PC-9 (cell line): ENCODE results near the gene AFAP1L2. TPM values are rescaled to one million over a fixed set of nuclear protein-coding genes. Genes with fewer than 3 reads are reported as not detected.

Experiments
- BruUV-seq: library from RNA; stranded (reverse); fragments of 400-500 nt; replicated peaks from 2 replicates; lab custom pipeline; 2021; lab: Mats Ljungman, UMichigan
- CTCF ChIA-PET: fragments of 300-600 bp; sonication (Branson Sonifier 250); formaldehyde crosslinking; loops from one replicate; lab custom pipeline; 2022; ENCODE audit warnings: antibody characterized with exemption; lab: Charles Lee
- POLR2A ChIA-PET: fragments of 300-600 bp; sonication (Branson Sonifier 250); formaldehyde crosslinking; loops from one replicate; lab custom pipeline; 2022; ENCODE audit warnings: antibody characterized with exemption; ENCODE audit not compliant: unreplicated experiment; lab: Charles Lee
- DNase-seq, 2 experiments: peaks; one replicate each; pipeline versions ENCODE4 v3.0.0 to v3.0.0-alpha.2; 2015 to 2022; ENCODE audit warnings: mixed read lengths in 1 of 2
- H2AFZ ChIP-seq: fragments of 200-600 bp; sonication (generic); 2 replicates; pipeline ENCODE4 v1.8.1; 2017; ENCODE audit warnings: antibody characterized with exemption
- H3F3A ChIP-seq: fragments of 200-600 bp; sonication (generic); 2 replicates; pipeline ENCODE4 v1.8.1; 2017; ENCODE audit warnings: antibody characterized with exemption, mild to moderate bottlenecking, low read depth; ENCODE audit not compliant: insufficient read depth
- H3K27ac ChIP-seq: fragments of 200-600 bp; sonication (generic); 2 replicates; pipeline ENCODE4 v1.6.1; 2016; ENCODE audit warnings: mixed run types
- H3K27me3 ChIP-seq: fragments of 200-600 bp; sonication (generic); 2 replicates; pipeline ENCODE4 v1.6.1; 2016; ENCODE audit warnings: low read depth, mixed run types; ENCODE audit not compliant: insufficient read depth
- H3K36me3 ChIP-seq: fragments of 200-600 bp; sonication (generic); 2 replicates; pipeline ENCODE4 v1.6.1; 2016; ENCODE audit warnings: low read depth, mixed run types
- H3K4me1 ChIP-seq: fragments of 200-600 bp; sonication (generic); replicated peaks from 2 replicates; pipeline ENCODE4 v1.6.1; 2016; ENCODE audit warnings: mixed run types; ENCODE audit not compliant: insufficient read depth
- H3K4me2 ChIP-seq: fragments of 200-600 bp; sonication (generic); 2 replicates; pipeline ENCODE4 v1.6.1; 2017; ENCODE audit warnings: mixed run types
- H3K4me3 ChIP-seq: fragments of 200-600 bp; sonication (generic); 2 replicates; pipeline ENCODE4 v1.6.1; 2016; ENCODE audit warnings: mixed run types
- H3K79me2 ChIP-seq: fragments of 200-600 bp; sonication (generic); 2 replicates; pipeline ENCODE4 v1.6.1; 2017; ENCODE audit warnings: low read depth, mixed run types
- H3K9me2 ChIP-seq: fragments of 200-600 bp; sonication (generic); 2 replicates; pipeline ENCODE4 v1.8.1; 2017; ENCODE audit warnings: mild to moderate bottlenecking; ENCODE audit not compliant: insufficient read depth
- H3K9me3 ChIP-seq: fragments of 200-600 bp; sonication (generic); 2 replicates; pipeline ENCODE4 v1.8.1; 2016; ENCODE audit warnings: low read depth; ENCODE audit not compliant: insufficient read depth
- H4K20me1 ChIP-seq: fragments of 200-600 bp; sonication (generic); 2 replicates; pipeline ENCODE4 v1.8.1; 2017; ENCODE audit not compliant: insufficient read depth
- EZH2 ChIP-seq: fragments of 200-600 bp; sonication (generic); IDR thresholded peaks from 2 replicates; pipeline ENCODE4 v1.8.0; 2017; ENCODE audit warnings: antibody characterized with exemption, low read depth
- intact Hi-C: fragments of 100-400 bp; cut with micrococcal nuclease; formaldehyde crosslinking; loops from one replicate; pipeline ENCODE4 v1.10.0; 2022; ENCODE audit not compliant: unreplicated experiment
- total RNA-seq: library from RNA; stranded (reverse); gene quantifications from 2 replicates; pipeline ENCODE4 v1.2.3, GENCODE V29; 2021
- TF ChIP-seq, protein P1 (sequence below): fragments of 200-600 bp; sonication (generic); conservative IDR thresholded peaks from 2 replicates; pipeline ENCODE4 v1.6.1; 2017; ENCODE audit warnings: mixed run types, antibody characterized with exemption, mild to moderate bottlenecking, moderate library complexity

The AFAP1L2 gene
- total RNA-seq, 1 experiment from 2014 or later, result 35.4 TPM

DNA sequence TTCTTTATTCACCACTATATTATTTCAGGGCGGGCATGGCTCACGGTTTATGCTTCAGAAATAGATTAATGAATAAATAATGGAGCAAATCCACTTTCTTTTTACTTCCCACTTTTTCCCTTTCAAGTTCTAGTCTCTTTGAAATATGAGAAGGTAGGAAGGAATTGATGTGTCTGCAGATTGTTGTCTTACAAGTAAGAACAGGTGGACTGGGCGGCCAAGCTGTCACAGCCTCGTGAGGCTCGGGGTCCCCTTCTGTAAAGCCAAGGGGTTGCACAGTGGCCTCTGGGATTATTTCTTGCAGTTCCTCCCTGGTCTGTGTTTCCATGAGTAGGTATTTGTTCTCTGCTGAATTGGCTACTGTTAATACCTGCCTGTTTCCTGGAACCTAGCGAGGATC, 154.1 kb downstream of the AFAP1L2 start:
- no peaks in the 10 kb centered on the region for H3K79me2 ChIP-seq
- H3K9me2 ChIP-seq, result no peaks in the 10 kb centered on the region
- H3K9me3 ChIP-seq, result no peaks in the 10 kb centered on the region
- H3K4me3 ChIP-seq, result no peak overlapping the region
- TF ChIP-seq, protein P1, sequence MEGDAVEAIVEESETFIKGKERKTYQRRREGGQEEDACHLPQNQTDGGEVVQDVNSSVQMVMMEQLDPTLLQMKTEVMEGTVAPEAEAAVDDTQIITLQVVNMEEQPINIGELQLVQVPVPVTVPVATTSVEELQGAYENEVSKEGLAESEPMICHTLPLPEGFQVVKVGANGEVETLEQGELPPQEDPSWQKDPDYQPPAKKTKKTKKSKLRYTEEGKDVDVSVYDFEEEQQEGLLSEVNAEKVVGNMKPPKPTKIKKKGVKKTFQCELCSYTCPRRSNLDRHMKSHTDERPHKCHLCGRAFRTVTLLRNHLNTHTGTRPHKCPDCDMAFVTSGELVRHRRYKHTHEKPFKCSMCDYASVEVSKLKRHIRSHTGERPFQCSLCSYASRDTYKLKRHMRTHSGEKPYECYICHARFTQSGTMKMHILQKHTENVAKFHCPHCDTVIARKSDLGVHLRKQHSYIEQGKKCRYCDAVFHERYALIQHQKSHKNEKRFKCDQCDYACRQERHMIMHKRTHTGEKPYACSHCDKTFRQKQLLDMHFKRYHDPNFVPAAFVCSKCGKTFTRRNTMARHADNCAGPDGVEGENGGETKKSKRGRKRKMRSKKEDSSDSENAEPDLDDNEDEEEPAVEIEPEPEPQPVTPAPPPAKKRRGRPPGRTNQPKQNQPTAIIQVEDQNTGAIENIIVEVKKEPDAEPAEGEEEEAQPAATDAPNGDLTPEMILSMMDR, result no peak
- no peak for TF ChIP-seq EZH2
- H3K4me2 ChIP-seq, result no peak overlapping the region
- BruUV-seq, result no TSS peak
- ChIA-PET CTCF (no interaction called here), POLR2A (no interaction called here)
- no peak for DNase-seq
- peaks cover 25% of the 10 kb centered on the region for H3K4me1 ChIP-seq
- intact Hi-C loops, result no loop called here
- no peak overlapping the region for H3K27ac ChIP-seq
- peaks cover 7% of the 10 kb centered on the region; the same call in 1 of the 2 replicates for H3F3A ChIP-seq
- no peaks in the 10 kb centered on the region for H3K36me3 ChIP-seq
- no peak overlapping the region for H2AFZ ChIP-seq
- H3K27me3 ChIP-seq, result no peaks in the 10 kb centered on the region
- no peaks in the 10 kb centered on the region for H4K20me1 ChIP-seq

DNA sequence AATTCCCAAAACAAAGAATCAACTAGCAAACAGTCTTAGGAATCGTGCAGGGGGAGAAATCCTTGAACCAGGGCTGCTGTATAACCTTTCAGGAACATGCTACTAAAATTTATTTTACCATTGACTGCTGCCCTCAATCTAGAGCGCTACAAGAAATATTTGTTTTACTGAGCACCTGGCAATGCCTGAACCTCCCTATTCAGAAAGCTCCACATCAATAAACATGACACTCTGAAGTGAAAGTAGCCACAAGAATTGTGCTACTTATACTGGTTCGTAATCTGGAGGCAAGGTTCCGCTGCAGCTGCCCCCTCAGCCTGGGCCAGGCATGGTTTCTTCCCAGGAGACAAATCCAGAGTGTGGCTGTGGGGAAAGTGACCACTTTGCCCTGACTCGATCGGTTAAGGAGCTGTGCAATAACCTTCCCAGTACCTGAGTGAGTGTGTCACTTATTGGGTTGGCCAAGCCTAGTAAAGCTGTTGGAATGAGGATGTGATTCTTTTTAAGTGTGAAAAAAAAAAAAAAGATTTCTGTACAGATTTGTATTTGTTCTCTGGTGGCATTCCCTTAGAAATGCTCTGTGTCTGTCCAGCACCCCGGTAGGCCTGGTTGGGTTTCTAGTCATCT, 157.5 kb downstream of the AFAP1L2 start:
- H3K79me2 ChIP-seq, result no peaks in the 10 kb centered on the region
- no peaks in the 10 kb centered on the region for H3K9me3 ChIP-seq
- intact Hi-C loops, result loop anchor here (1.0 to 5.0 kb wide), 2 partner anchors 72 to 166 kb away; partner anchors contain the start of gene CCDC186
- ChIA-PET POLR2A (no interaction called here), CTCF (no interaction called here)
- H3K4me3 ChIP-seq, result peak overlapping the region; percentile 50; the same call in 1 of the 2 replicates
- peak overlapping the region; percentile 96 for H3K27ac ChIP-seq
- DNase-seq, result peak; percentile 54 to 93
- peaks cover 7% of the 10 kb centered on the region; the same call in 1 of the 2 replicates for H3F3A ChIP-seq
- no peaks in the 10 kb centered on the region for H3K9me2 ChIP-seq
- peak overlapping the region; percentile 29; the same call in 1 of the 2 replicates for H2AFZ ChIP-seq
- H4K20me1 ChIP-seq, result no peaks in the 10 kb centered on the region
- H3K4me1 ChIP-seq, result peaks cover 32% of the 10 kb centered on the region
- peak overlapping the region; percentile 84 for H3K4me2 ChIP-seq
- BruUV-seq, result no TSS peak
- H3K27me3 ChIP-seq, result no peaks in the 10 kb centered on the region
- no peaks in the 10 kb centered on the region for H3K36me3 ChIP-seq
- no peak for TF ChIP-seq EZH2
- TF ChIP-seq, protein P1, result no peak

DNA sequence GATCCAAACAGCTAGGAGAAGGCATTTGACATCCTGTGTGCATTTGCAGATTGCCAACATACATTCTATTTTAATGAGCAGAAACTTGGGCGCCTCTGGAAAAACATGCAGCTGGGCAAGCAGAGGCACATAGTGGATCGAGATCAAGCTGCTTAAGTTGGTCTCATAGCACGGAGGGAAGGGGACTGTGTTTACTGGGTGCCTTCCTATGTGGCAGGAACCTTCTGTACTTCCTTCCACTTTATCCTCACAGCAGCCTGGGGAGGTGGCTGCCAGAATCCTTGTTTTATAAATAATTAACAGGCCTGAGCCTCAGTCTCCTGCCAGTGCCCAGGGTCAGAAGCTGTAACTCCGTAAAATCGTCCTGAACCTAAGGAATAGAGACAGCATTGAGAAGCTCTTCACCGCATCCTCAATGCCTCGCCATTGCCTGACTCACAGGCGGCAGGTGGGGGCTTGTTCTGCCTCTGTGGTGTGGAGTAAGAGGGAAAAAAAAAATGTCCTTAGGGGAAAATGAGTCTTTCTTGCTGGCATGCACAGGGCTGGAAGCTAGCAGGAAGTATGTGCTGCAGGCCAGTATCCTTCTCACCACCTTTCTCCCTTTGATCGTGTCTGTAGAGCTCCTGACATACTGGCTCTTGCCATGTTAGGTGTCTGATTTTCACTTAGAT, 159.0 kb downstream of the AFAP1L2 start:
- H4K20me1 ChIP-seq, result no peaks in the 10 kb centered on the region
- DNase-seq, result peak; percentile 60 to 87
- ChIA-PET CTCF (no interaction called here), POLR2A (interaction anchor here (0.6 to 1.0 kb wide), 2 partner anchors 61 to 75 kb away, joined by 4 to 5 read pairs; no protein-coding TSS in a partner anchor)
- peak overlapping the region; percentile 32; the same call in 1 of the 2 replicates for H2AFZ ChIP-seq
- H3K27ac ChIP-seq, result peak overlapping the region; percentile 96
- H3K4me3 ChIP-seq, result no peak overlapping the region
- H3K9me2 ChIP-seq, result no peaks in the 10 kb centered on the region
- H3K27me3 ChIP-seq, result no peaks in the 10 kb centered on the region
- H3K4me2 ChIP-seq, result peak overlapping the region; percentile 84
- peaks cover 32% of the 10 kb centered on the region for H3K4me1 ChIP-seq
- peaks cover 7% of the 10 kb centered on the region; the same call in 1 of the 2 replicates for H3F3A ChIP-seq
- intact Hi-C loops, result loop anchor here (2.0 to 5.0 kb wide), 2 partner anchors 26 to 167 kb away; no protein-coding TSS in a partner anchor
- H3K79me2 ChIP-seq, result no peaks in the 10 kb centered on the region
- TF ChIP-seq EZH2, result no peak
- TF ChIP-seq, protein P1, result no peak
- no peaks in the 10 kb centered on the region for H3K9me3 ChIP-seq
- no TSS peak for BruUV-seq
- H3K36me3 ChIP-seq, result no peaks in the 10 kb centered on the region

Other genes with a start within 250 kb of the AFAP1L2 start
- gene CCDC186, start 230.3 kb downstream of the AFAP1L2 start, total RNA-seq, result 14.3 and 15.6 TPM in 2 replicates
- gene TDRD1, start 225.1 kb downstream of the AFAP1L2 start, total RNA-seq, result not detected in 2 replicates
- 0.48 and 1.2 TPM in 2 replicates for gene VWA2, start 165.2 kb downstream of the AFAP1L2 start, total RNA-seq